ENCODE measurements around the gene CCDC91.

GRCh38 chr12:28177461-28177860 lies 12.8 kb upstream of the CCDC91 start:
- TF ChIP-seq POLR2AphosphoS5 (IDR thresholded peaks at IDR 0.05; ENCODE audit: low read depth, low read length) (no peak), POLR2A (IDR thresholded peaks at IDR 0.05; ENCODE audit: low read depth, low read length) (no peak)
